Stimulated activated CD4-positive, alpha-beta T cell treated with anti-CD3 and anti-CD28 coated beads, Interleukin-4, amount 100 ng/mL, for 48 hours (primary cell): ENCODE data around the gene KCNG2.

ENCODE experiments used
- DNase-seq, 2 donors: peaks; one replicate each; pipeline ENCODE4 v3.0.0-alpha.2; 2020; ENCODE audit warnings: low read depth in 2 of 2

Gene KCNG2

GRCh38 chr18:79785831-79786230 is 11.9 kb upstream of the KCNG2 start:
- no peak for DNase-seq

DNA sequence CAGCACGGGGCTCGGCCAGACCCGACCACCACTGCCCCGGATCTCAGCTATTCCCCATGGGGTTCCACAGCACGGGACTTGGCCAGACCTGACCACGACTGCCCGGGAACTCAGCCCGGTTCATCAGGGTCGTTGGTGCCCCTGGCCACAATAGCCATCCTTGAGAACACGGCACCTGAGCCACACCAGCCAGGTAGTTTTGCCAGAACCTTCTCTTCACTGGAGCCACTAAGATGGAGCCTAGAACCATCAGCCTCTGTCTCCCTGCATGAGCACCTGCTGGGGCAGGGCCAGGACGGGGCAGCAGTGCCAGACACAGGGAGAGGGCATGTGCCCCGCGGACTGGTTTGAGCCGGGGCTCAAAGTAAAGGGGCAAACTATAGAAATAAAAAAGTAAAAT is 11.4 kb upstream of the KCNG2 start:
- no peak for DNase-seq

DNA sequence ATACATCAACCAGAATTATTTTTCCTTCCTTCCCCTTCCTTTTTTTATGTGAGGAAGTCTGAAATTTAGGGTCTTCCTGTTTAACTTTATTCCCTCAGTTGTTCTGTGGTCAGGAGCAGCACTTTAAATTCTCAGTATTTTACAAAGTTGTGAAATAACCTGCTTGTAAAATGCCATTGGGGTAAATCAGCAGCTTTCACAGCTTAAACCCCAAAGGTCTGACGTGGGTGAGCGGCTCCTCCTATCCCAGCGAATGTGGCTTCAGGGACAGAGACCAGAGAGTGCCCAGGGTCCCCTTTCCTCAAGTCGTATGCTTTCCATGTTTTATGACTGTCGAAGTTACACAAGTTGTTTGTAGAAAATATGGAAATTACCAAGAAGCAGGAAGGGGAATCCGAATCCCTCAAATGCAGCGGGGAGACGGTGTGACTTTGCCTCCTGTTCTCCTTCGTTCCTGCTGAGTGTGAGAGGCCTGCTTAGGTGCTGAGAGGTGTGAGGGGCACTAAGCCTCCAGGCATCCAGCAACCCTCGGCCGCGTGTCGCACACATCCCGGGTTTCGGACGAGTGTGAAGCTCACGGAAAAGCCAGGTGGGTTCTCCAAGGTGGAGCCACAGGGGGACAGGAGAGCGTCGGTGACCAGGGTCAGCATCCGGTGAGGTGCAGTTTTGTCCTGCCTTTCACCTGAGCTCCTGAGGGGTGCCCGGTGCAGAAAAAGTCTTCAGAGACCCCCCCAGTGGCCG is 10.8 kb upstream of the KCNG2 start:
- DNase-seq = no peak

DNA sequence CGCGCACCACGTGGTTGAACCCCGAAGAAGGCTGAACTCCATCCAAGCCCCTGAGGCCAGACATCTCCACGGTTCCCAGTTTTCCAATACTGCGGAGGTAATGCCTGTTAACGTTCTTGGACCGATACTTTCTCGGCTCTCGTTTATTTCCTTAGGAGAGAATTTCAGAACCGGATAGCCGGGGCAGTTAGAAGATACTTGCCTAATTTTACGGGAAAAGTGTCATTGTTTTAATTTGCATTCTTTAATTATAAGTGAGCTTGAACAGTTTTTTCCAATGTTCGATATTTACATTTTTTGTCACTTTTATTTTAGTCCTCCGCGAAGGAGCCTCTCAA is 10.2 kb upstream of the KCNG2 start:
- no peak for DNase-seq

- no peak for DNase-seq
These were observed 9.6 kb upstream of the KCNG2 start for GRCh38 chr18:79787865-79788733.

DNA sequence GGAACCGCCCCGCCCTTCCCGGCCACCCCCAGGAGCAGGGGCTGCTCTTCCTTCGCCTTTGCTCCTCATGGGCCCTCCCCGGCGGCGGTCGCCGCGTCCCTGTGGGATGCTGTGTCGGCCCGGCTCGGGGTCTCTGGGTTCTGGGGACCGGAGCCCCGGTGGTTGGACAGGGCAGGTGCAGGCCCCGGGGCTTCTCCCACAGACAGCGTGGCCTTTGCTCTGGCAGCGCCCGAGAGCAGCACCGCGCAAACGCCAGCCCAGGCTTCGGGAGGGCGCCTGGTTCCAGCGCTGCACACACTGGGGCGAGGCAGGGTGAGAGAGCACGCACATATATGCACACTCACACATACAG is 9.0 kb upstream of the KCNG2 start:
- DNase-seq = no peak

DNA sequence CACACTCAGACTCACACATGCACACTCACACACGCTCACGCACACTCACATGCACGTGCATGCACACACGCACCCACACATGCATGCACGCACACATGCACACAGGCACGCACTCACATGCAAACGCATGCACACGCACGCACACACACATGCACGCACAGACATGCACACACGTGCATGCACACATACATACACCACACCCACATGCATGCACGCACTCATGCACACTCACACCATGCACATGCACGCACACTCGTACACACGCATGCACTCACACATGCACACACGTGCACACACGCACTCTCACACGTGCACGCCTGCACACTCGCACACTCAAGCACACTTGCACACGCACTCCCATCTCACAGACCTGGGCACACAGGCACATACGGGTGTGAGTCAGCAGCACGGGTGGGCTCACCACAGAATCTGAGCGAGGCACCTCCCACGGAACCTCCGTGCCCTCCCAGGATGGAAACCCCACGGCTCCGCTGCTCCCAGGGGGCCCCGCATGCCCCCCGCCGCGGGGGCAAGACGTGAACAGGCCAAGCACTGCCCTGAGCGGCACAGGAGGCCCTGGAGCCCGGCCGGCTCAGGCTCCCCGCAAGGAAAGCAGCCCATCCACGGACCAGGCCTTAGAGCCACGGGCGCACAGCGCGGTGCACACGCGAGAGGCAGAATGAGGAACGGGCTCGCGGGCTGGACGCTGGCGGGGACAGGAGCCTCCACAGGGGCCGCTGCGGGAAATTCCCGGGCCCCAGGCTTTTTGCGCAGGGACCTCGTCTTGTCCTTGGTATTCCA is 8.4 kb upstream of the KCNG2 start:
- DNase-seq = no peak

DNA sequence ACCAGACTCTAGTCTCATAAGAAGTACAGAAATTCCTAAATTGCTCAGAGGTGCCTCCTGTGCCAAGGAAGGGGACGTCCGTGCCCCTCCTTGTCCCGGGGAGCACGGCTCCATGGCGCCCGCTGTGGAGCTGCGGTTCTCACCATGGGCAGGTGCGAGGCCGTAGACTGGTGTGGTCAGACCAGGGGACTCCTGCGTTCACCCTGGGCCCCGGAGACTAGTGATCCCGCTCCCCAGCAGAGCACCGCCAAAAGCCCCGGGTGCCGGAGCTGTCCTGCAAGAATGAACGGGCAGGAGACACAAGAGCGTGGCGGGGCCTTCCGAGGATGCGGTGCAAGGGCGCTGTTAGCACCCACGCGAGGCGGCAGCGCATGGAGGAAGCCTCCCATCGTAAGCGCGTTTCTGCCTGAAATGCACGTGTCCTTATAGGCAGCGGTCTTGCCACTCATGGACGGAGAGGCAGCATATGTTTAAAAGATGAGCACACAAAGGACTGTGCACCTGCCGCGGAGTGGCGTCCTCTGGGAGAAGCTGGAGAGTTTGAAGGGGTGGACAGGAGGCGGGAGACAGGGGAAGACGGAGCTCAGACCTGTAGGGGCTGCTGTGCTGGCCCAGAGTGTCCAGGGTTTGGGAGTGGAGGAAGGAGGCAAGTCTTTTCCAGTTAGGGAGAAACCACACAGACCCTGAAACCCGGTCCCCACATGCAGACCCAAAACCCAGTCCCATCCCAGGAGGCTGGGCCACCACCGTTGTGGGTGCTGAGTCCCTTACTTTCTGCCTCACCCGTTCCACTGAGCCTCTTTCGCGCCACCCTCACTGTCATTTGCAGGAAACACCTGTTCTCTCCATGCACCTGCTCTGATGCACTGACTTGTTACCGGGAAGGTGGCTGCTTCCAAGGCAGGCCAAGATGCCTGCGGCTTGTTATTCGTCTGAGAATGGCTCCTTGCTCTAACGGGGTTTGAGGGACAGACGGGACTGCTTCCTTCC is 7.5 kb upstream of the KCNG2 start:
- no peak for DNase-seq

GRCh38 chr18:79790996-79791972 is 6.5 kb upstream of the KCNG2 start:
- no peak for DNase-seq

DNA sequence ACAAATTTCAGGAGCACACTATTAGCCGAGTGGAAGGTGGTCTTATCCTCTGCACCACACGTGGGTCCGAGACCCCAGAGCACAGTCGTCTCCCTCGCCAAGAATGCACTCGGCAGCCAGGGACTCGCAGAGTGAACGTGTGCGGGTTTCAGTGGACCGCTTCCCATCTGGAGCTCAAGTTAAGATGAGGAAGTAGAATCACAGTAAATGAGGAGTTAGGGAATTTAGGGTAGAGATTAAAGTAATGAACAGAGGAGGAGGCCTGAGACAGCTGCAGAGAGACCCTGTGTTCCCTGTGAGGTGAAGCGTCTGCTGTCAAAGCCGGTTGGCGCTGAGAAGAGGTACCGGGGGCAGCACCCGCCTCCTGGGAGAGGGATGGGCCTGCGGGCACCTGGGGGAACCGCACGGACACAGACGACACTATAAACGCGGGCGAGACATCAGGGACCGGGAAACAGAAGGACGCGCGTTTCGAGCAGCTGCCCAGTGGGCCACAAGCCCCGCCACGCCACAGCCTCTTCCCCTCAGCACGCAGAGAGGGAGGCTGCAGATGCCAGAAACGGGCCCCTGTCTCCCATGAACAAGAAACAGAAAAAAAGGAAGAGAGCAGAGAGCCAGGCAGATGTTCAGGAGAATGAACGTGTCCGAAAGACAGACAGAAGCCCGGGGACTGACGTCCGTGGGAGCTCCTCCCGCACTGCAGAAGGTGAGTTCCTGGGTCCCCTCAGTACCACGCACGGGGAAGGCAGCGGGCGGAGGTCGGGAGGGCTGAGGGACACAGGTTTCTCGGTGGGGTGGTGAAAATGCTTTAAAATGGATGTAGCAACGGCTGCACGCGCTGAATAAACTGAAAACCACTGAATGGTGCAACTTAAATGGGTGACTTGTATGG is 5.4 kb upstream of the KCNG2 start:
- no peak for DNase-seq

DNA sequence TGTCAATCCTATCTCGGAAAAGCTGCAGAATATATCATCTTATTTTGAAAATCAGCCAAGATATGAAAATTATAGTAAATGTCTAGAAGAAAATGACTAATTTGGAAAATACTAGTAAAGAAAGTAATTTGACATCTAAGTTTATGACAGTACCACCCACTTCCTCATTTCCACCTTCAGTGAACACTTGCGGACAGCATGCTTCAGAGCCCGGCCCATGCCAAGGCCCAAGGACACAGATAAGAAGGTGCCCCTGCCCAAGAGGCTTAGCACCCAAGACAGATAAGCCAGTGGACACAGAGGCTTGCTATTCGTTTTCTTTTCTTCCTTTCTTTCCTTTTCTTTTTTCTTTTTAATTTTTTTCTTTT is 4.8 kb upstream of the KCNG2 start:
- no peak for DNase-seq

- DNase-seq = no peak
These were observed 2.9 kb upstream of the KCNG2 start for GRCh38 chr18:79794846-79795245.

DNA sequence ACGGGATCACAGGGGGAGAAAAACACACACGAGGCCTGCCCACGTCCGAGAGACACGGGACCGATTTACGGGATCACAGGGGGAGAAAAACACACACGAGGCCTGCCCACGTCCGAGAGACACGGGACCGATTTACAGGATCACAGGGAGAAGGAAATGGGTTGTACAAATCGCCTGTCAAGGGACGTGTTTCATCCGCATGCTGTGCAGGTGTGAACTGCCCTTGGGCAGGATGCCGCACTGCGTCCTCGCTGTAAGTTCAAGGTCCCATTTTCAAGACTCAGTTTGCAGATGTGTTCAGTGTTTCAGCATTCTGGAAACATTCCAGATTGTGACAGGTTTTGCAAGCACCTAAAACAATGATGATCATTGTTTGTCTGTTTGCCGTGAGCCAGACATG is 2.3 kb upstream of the KCNG2 start:
- no peak for DNase-seq

DNA sequence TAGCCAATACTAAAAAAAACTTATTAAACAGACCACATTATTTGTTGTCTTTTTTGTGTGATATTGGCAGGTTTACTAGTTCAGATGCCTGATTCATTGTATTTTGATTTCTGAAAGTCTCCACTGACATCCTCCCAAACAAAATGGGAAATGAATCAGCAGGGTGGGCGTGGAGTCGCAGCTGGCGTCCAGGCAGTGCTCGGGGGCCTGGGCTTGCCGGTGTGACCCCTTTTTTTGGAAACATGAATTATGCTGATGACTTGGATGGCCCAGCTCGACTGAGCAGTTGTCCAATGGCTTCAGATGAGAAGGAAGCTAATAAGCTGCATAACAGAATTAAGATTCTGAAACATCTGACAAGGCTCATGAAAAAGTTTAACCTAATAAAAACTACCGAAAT is 1.7 kb upstream of the KCNG2 start:
- DNase-seq = no peak

DNA sequence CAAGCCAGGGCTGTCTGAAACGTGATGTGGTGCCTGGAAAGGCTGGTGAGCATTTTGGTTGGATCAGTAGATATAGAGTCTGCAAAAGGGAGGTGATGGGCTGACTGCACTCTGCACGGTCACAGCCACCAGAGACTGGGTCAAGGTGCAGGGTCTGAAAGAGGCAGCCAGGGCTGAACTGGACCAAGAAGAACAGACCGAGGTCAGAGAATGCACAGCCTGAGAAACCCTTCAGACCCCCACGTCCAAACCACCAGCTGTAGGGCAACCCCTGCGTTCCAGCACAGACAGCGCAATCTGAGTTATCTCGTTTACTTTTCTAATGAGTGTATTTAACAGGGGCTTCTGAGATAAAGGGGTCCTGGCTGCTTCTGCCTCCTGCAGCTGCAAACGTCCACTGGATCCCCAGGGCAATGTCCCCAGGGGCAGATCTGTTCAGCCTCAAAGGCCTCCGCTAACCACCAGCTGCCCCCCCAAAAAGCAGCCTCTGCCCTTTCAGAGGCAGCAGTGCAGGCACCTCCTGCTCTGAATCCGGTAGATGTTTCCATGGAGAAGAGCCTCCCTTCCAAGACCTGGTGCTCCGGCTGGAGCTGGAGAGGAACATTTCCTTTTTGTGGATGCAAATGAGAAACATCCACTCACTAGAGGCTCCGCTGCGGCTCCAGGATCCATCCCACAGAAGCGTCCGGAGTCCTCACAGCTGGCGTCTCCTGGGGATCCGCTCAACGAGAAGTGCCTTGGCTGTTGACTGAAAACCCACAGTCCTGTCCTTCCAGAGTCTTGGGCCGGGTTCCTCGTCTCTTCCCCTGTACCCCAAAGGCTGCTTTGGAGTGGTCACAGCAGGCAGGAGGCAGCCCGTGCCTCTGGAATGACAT is 970 bp upstream of the KCNG2 start:
- no peak for DNase-seq

GRCh38 chr18:79798346-79798998 is 734 bp downstream of the KCNG2 start:
- no peak for DNase-seq

GRCh38 chr18:79798999-79799370 is 1.2 kb downstream of the KCNG2 start:
- no peak for DNase-seq
